Trophoblast cell (in vitro differentiated cells and primary cell): ENCODE results near the gene WDR75.
"Not testable (repeated sequence)": the region's sequence is repeated elsewhere in the genome, so short reads cannot be mapped to it uniquely, and the experiment has no call there.

Experiments
- DNase-seq, 2 donors: peaks; one replicate each; pipeline ENCODE4 v3.0.0-alpha.2; 2016
- H2AFZ ChIP-seq: 2 replicates; pipeline ENCODE4 v1.6.1; 2013; ENCODE audit warnings: low read length, moderate library complexity, mild to moderate bottlenecking; ENCODE audit not compliant: insufficient read depth, poor library complexity
- H2AK5ac ChIP-seq: 2 replicates; pipeline ENCODE4 v1.6.1; 2013; ENCODE audit warnings: mild to moderate bottlenecking, low read length
- H2BK120ac ChIP-seq: 2 replicates; pipeline ENCODE4 v1.6.1; 2013; ENCODE audit warnings: low read length, mild to moderate bottlenecking, moderate library complexity; ENCODE audit not compliant: insufficient read depth, poor library complexity
- H2BK12ac ChIP-seq: 2 replicates; pipeline ENCODE4 v1.6.1; 2013; ENCODE audit warnings: mild to moderate bottlenecking, low read length, moderate library complexity
- H2BK5ac ChIP-seq: 2 replicates; pipeline ENCODE4 v1.6.1; 2013; ENCODE audit warnings: low read length, low read depth, moderate library complexity, mild to moderate bottlenecking; ENCODE audit not compliant: poor library complexity
- H3K14ac ChIP-seq: 2 replicates; pipeline ENCODE4 v1.6.1; 2013; ENCODE audit warnings: mild to moderate bottlenecking, low read length
- H3K18ac ChIP-seq: 2 replicates; pipeline ENCODE4 v1.6.1; 2013; ENCODE audit warnings: mild to moderate bottlenecking, low read length
- H3K23ac ChIP-seq: 2 replicates; pipeline ENCODE4 v1.6.1; 2013; ENCODE audit warnings: low read length
- H3K27ac ChIP-seq: 2 replicates; pipeline ENCODE4 v1.5.1; 2013; ENCODE audit warnings: low read depth, mild to moderate bottlenecking, inconsistent platforms, low read length, moderate library complexity
- H3K27me3 ChIP-seq: 2 replicates; pipeline ENCODE4 v1.6.1; 2013; ENCODE audit warnings: inconsistent platforms, mild to moderate bottlenecking, low read length, moderate library complexity; ENCODE audit not compliant: insufficient read depth
- H3K36me3 ChIP-seq, 2 experiments: 1 replicate in 1 of 2; 2 replicates in 1 of 2; pipeline ENCODE4 v1.6.1; 2013; ENCODE audit warnings: low read length in 2 of 2, mild to moderate bottlenecking in 2 of 2, moderate library complexity in 1 of 2; ENCODE audit not compliant: insufficient read depth in 2 of 2, control insufficient read depth in 1 of 2
- H3K4ac ChIP-seq: 2 replicates; pipeline ENCODE4 v1.6.1; 2013; ENCODE audit warnings: low read depth, mild to moderate bottlenecking, low read length, moderate library complexity
- H3K4me1 ChIP-seq, 2 experiments: 1 replicate in 1 of 2; 2 replicates in 1 of 2; pipeline ENCODE4 v1.6.1; 2013; ENCODE audit warnings: low read length in 2 of 2, mild to moderate bottlenecking in 2 of 2, moderate library complexity in 1 of 2; ENCODE audit not compliant: insufficient read depth in 2 of 2, control insufficient read depth in 1 of 2
- H3K4me2 ChIP-seq: 2 replicates; pipeline ENCODE4 v1.6.1; 2013; ENCODE audit warnings: inconsistent platforms, mild to moderate bottlenecking, low read length, moderate library complexity
- H3K4me3 ChIP-seq: 2 replicates; pipeline ENCODE4 v1.5.1; 2013; ENCODE audit warnings: mild to moderate bottlenecking, low read depth, low read length, inconsistent platforms
- H3K79me1 ChIP-seq: one replicate; pipeline ENCODE4 v1.6.1; 2013; ENCODE audit warnings: low read length
- H3K79me2 ChIP-seq: 2 replicates; pipeline ENCODE4 v1.6.1; 2013; ENCODE audit warnings: low read length, mild to moderate bottlenecking; ENCODE audit not compliant: control insufficient read depth, insufficient read depth, poor library complexity
- H3K9ac ChIP-seq: 2 replicates; pipeline ENCODE4 v1.6.1; 2013; ENCODE audit warnings: mild to moderate bottlenecking, low read length
- H3K9me3 ChIP-seq: 2 replicates; pipeline ENCODE4 v1.6.1; 2013; ENCODE audit warnings: low read depth, mild to moderate bottlenecking, control low read depth, inconsistent platforms, low read length; ENCODE audit not compliant: insufficient read depth
- H4K12ac ChIP-seq: 2 replicates; pipeline ENCODE4 v1.6.1; 2013; ENCODE audit warnings: low read depth, mild to moderate bottlenecking, low read length, moderate library complexity
- H4K8ac ChIP-seq: 2 replicates; pipeline ENCODE4 v1.6.1; 2013; ENCODE audit warnings: low read depth, mild to moderate bottlenecking, low read length, moderate library complexity
- H4K91ac ChIP-seq: one replicate; pipeline ENCODE4 v1.6.1; 2013; ENCODE audit warnings: low read depth, mild to moderate bottlenecking, low read length, moderate library complexity
- WGBS: extraction: QIAGEN DNeasy Blood & Tissue Kit; methylation state at CpG from one replicate; pipeline ENCODE4 v1.1.7; 2013; ENCODE audit warnings: missing lambda C conversion rate; ENCODE audit not compliant: insufficient read length, insufficient coverage; ENCODE audit errors: extremely low coverage; 5-methylcytosine and 5-hydroxymethylcytosine counted together

Gene WDR75

DNA sequence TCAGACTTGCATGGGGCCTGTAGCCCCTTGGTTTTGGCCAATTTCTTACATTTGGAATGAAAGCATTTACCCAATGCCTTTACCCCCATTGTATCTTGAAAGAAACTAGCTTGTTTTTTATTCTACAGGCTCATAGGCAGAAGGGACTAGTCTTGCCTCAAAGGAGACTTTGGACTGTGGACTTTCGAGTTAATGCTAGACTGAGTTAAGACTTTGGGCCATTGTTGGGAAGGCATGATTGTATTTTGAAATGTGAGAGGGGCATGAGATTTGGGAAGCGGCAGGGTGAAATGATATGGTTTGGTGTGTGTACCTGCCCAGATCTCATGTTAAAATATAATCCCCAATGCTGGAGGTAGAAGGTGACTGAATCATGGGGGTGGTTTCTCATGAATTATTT is 13.4 kb upstream of the WDR75 start:
- Histone ChIP-seq H3K4me2 (no peak overlapping the region), H3K27me3 (no peaks in the 10 kb centered on the region), H4K91ac (no peak overlapping the region), H2BK120ac (no peak overlapping the region), H4K8ac (no peak overlapping the region), H3K4ac (no peak overlapping the region), H3K4me1 (no peaks in the 10 kb centered on the region), H3K9ac (no peak overlapping the region), H3K79me1 (no peaks in the 10 kb centered on the region), H2BK12ac (no peak overlapping the region), H2AK5ac (no peak overlapping the region), H3K36me3 (no peaks in the 10 kb centered on the region), H3K79me2 (no peaks in the 10 kb centered on the region), H2BK5ac (no peak overlapping the region), H3K27ac (no peak overlapping the region), H3K9me3 (no peaks in the 10 kb centered on the region), H3K4me3 (no peak overlapping the region), H3K18ac (no peak overlapping the region), H3K23ac (no peak overlapping the region), H4K12ac (no peak overlapping the region), H3K14ac (no peak overlapping the region), H2AFZ (no peak overlapping the region)
- DNase-seq, result no peak
- WGBS, result no CpG with 5 or more reads among the region's 2 CpGs

- not testable (repeated sequence) for H3K79me1 ChIP-seq, H3K27me3 ChIP-seq, H3K18ac ChIP-seq, H3K23ac ChIP-seq, H3K36me3 ChIP-seq, H2AK5ac ChIP-seq, H3K4me3 ChIP-seq, H3K27ac ChIP-seq, H4K91ac ChIP-seq, DNase-seq, H2AFZ ChIP-seq, H2BK120ac ChIP-seq, H3K4me2 ChIP-seq, H4K8ac ChIP-seq, H3K9ac ChIP-seq, H2BK5ac ChIP-seq, H2BK12ac ChIP-seq, H4K12ac ChIP-seq, H3K4me1 ChIP-seq, H3K14ac ChIP-seq, H3K4ac ChIP-seq, H3K79me2 ChIP-seq, H3K9me3 ChIP-seq
- no CpG with 5 or more reads among the region's 2 CpGs for WGBS
These were observed 10.8 kb upstream of the WDR75 start for GRCh38 chr2:189430448-189430847.

DNA sequence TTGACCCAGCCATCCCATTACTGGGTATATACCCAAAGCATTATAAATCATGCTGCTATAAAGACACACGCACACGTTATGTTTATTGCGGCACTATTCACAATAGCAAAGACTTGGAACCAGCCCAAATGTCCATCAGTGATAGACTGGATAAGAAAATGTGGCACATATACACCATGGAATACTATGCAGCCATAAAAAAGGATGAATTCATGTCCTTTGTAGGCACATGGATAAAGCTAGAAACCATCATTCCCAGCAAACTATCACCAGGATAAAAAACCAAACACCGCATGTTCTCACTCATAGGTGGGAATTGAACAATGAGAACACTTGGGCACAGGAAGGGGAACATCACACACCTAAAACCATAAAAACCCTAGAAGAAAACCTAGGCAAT is 5.5 kb upstream of the WDR75 start:
- not testable (repeated sequence) for H3K14ac ChIP-seq, H2AFZ ChIP-seq, H3K27me3 ChIP-seq, H4K12ac ChIP-seq, H3K9me3 ChIP-seq, H4K8ac ChIP-seq, DNase-seq, H3K23ac ChIP-seq, H2BK5ac ChIP-seq, H3K4me1 ChIP-seq, H3K79me2 ChIP-seq, H2AK5ac ChIP-seq, H3K4ac ChIP-seq, H4K91ac ChIP-seq, H3K27ac ChIP-seq, H3K4me2 ChIP-seq, H3K18ac ChIP-seq, H3K36me3 ChIP-seq, H3K4me3 ChIP-seq, H2BK120ac ChIP-seq, H3K9ac ChIP-seq, H3K79me1 ChIP-seq, H2BK12ac ChIP-seq
- no CpG with 5 or more reads among the region's 4 CpGs for WGBS

- Histone ChIP-seq H3K4ac (no peak overlapping the region), H4K91ac (no peak overlapping the region), H2BK5ac (no peak overlapping the region), H3K27me3 (no peaks in the 10 kb centered on the region), H3K27ac (no peak overlapping the region), H3K36me3 (no peaks in the 10 kb centered on the region), H2BK120ac (no peak overlapping the region), H3K4me3 (no peak overlapping the region), H3K9me3 (no peaks in the 10 kb centered on the region), H3K79me2 (peaks cover 7% of the 10 kb centered on the region), H3K79me1 (peaks cover 3% of the 10 kb centered on the region), H3K14ac (no peak overlapping the region), H2AK5ac (no peak overlapping the region), H3K4me1 (peaks cover 0 to 3% of the 10 kb centered on the region in 2 experiments), H2BK12ac (no peak overlapping the region), H3K23ac (no peak overlapping the region), H2AFZ (no peak overlapping the region), H4K12ac (no peak overlapping the region), H3K18ac (no peak overlapping the region), H3K9ac (no peak overlapping the region), H3K4me2 (no peak overlapping the region), H4K8ac (no peak overlapping the region)
- DNase-seq, result no peak
- WGBS, result no CpG with 5 or more reads among the region's 1 CpG
These were observed 3.3 kb upstream of the WDR75 start for GRCh38 chr2:189437926-189438325.
